GM06990 (cell line): ENCODE data around the gene CCL18.
"Not testable (repeated sequence)": the region's sequence is repeated elsewhere in the genome, so short reads cannot be mapped to it uniquely, and the experiment has no call there.

Source experiments
- DNase-seq: peaks from one replicate; pipeline ENCODE4 v3.0.0-alpha.2; 2011; ENCODE audit not compliant: insufficient read length; ENCODE audit errors: extremely low read depth
- H3K27me3 ChIP-seq: replicated peaks from 2 replicates; pipeline ENCODE4 v1.6.0; 2011; ENCODE audit warnings: low read length; ENCODE audit not compliant: control insufficient read depth, insufficient read depth
- H3K36me3 ChIP-seq: 2 replicates; pipeline ENCODE4 v1.5.1; 2011; ENCODE audit warnings: low read length; ENCODE audit not compliant: control insufficient read depth, insufficient read depth
- H3K4me3 ChIP-seq: replicated peaks from 2 replicates; pipeline ENCODE4 v1.5.1; 2011; ENCODE audit warnings: low read depth, mild to moderate bottlenecking, control low read depth, low read length
- CTCF ChIP-seq: IDR thresholded peaks from 2 replicates; pipeline ENCODE4 v1.5.1; 2011; ENCODE audit warnings: low read length, control low read depth, mild to moderate bottlenecking, inconsistent platforms; ENCODE audit not compliant: insufficient read depth, poor library complexity, severe bottlenecking

CCL18 gene

GRCh38 chr17:36088670-36089338 lies 24.7 kb downstream of the CCL18 start:
- no peak for TF ChIP-seq CTCF
- no peaks in the 10 kb centered on the region for H3K27me3 ChIP-seq
- DNase-seq: peak; percentile 33
- peak overlapping the region; percentile 65 for H3K4me3 ChIP-seq
- no peaks in the 10 kb centered on the region for H3K36me3 ChIP-seq

GRCh38 chr17:36089339-36089865 lies 25.3 kb downstream of the CCL18 start:
- TF ChIP-seq CTCF: no peak
- peak; percentile 20 for DNase-seq
- Histone ChIP-seq H3K36me3 (no peaks in the 10 kb centered on the region), H3K4me3 (peak overlapping the region; percentile 65), H3K27me3 (no peaks in the 10 kb centered on the region)

GRCh38 chr17:36089888-36090836 lies 26.1 kb downstream of the CCL18 start, which contains the start of gene CCL3:
TSS of gene CCL3 (minus strand) at chr17:36090143. CDS start at chr17:36090058, 85 bp downstream.
- Histone ChIP-seq H3K4me3 (peak within 1 kb of the TSS; percentile 65), H3K27me3 (no peaks in the 10 kb centered on the region), H3K36me3 (no peaks in the 10 kb centered on the region)
- TF ChIP-seq CTCF: no peak
- DNase-seq: peak; percentile 89

GRCh38 chr17:36092230-36092629 lies 28.2 kb downstream of the CCL18 start:
- H3K36me3 ChIP-seq: no peaks in the 10 kb centered on the region
- no peak for TF ChIP-seq CTCF
- no peaks in the 10 kb centered on the region for H3K27me3 ChIP-seq
- no peak overlapping the region for H3K4me3 ChIP-seq
- peak; percentile 46 for DNase-seq

GRCh38 chr17:36092715-36093114 lies 28.6 kb downstream of the CCL18 start:
- not testable (repeated sequence) for DNase-seq, H3K4me3 ChIP-seq

GRCh38 chr17:36094232-36094631 lies 30.2 kb downstream of the CCL18 start:
- Histone ChIP-seq H3K36me3 (no peaks in the 10 kb centered on the region), H3K27me3 (no peaks in the 10 kb centered on the region), H3K4me3 (no peak overlapping the region)
- no peak for DNase-seq
- no peak for TF ChIP-seq CTCF

More at GRCh38 chr17:36092715-36093114, 28.6 kb downstream of the CCL18 start:
- H3K36me3 ChIP-seq, H3K27me3 ChIP-seq: not testable (repeated sequence)
